LoVo (cell line): ENCODE data around the gene DIAPH1.

Experiments
- DNase-seq: peaks from one replicate; pipeline ENCODE4 v3.0.0-alpha.2; 2016; ENCODE audit warnings: low spot score

Gene DIAPH1

DNA sequence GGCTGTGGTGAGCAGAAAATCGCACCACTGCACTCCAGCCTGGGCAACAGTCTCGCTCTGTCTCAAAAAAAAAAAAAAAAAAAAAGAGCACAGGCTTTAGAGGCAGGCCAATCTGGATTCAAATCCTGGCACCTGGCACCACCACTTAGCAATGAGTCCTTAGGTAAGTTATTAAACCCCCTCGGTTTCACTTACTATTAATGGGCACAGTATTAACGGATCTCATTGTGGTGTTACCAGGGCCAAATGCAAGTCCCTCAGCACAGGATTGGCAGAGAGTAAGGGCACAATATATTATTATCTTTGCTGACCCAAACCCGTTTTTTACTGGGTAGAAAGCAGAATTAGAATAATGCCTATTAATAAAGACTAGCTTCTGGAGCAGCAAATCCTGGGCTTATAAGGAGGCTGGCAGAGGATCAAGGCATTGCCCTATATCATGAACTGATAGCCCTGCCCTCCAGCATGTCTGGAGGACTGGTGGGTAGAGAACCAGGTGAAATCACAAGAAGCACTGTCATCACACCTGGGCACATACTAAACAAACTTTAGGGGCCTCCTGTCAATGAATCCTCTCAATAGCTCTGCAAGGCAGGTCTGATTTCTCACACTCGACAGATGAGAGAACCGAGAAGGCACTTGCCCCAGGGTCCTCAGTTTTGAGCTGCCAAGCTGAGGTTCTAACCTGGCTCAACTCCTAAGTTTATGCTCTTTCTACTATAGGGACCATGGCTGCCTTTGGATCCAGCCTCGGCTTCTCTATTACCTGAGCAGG is 112.2 kb downstream of the DIAPH1 start:
- DNase-seq: no peak

- DNase-seq: no peak
Observed at GRCh38 chr5:141504216-141504615, 114.6 kb downstream of the DIAPH1 start.

DNA sequence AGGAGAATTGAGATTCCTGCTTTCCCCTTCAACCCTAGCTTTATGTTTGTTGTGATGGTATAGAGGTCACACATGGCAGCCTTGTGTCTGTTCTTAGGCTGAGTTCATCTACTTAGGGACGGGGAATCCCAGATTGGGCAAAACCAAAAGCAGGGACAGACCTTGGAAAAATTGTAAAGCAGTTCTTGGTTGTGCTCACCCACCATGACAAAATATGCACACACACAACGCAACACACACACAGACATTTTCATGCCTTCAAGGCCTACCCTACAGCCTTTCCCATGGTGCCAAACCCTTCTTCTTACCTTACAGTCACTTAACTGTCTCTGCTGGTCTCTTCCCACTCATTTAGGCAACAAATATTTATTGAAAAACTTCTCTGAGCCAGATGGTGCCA is 115.1 kb downstream of the DIAPH1 start:
- DNase-seq: no peak

- DNase-seq: no peak
Observed at GRCh38 chr5:141501761-141502160, 117.0 kb downstream of the DIAPH1 start.

- no peak for DNase-seq
Observed at GRCh38 chr5:141496038-141496437, 122.8 kb downstream of the DIAPH1 start.

DNA sequence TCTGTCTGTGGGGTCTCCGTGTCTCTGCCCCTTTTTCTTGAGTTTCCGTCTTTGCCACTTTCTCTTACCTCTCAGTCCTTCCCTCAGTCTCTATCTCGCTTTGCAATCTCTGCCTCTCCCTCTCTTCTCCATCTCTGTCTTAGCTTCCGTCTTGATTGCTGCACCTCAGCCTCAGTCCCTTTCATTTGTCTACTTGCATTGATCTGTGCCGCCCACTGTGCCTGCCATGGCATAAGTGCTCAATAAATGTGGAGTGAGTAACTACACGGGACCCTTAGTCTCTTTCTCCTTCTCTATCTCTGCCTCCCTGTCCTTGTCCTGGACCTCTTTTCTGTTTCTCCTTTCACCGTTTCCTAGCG is 123.4 kb downstream of the DIAPH1 start:
- no peak for DNase-seq

GRCh38 chr5:141494761-141495452 is 123.9 kb downstream of the DIAPH1 start:
- DNase-seq: no peak

- DNase-seq: no peak
Observed at GRCh38 chr5:141493500-141494422, 125.0 kb downstream of the DIAPH1 start.

- no peak for DNase-seq
Observed at GRCh38 chr5:141492168-141492885, 126.5 kb downstream of the DIAPH1 start.

GRCh38 chr5:141491323-141492167 is 127.3 kb downstream of the DIAPH1 start:
- no peak for DNase-seq

DNA sequence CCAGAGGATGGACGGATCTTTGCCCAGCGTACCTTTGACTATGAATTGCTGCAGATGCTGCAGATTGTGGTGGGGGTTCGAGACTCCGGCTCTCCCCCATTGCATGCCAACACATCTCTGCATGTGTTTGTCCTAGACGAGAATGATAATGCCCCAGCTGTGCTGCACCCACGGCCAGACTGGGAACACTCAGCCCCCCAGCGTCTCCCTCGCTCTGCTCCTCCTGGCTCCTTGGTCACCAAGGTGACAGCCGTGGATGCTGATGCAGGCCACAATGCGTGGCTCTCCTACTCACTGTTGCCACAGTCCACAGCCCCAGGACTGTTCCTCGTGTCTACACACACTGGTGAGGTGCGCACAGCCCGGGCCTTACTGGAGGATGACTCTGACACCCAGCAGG is 128.0 kb downstream of the DIAPH1 start:
- no peak for DNase-seq

GRCh38 chr5:141490271-141490670 is 128.5 kb downstream of the DIAPH1 start:
- DNase-seq: no peak

DNA sequence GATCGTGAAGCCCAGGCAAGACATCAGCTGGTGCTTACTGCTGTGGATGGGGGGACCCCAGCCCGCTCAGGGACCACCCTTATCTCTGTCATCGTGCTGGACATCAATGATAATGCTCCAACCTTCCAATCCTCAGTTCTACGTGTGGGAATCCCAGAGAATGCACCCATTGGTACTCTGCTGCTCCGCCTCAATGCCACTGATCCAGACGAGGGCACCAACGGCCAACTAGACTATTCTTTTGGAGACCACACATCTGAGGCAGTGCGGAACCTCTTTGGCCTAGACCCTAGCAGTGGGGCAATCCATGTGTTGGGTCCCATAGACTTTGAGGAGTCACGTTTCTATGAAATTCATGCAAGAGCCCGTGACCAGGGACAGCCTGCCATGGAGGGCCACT is 129.0 kb downstream of the DIAPH1 start:
- DNase-seq: no peak

- DNase-seq: no peak
Observed at GRCh38 chr5:141488591-141489561, 129.9 kb downstream of the DIAPH1 start, which contains the start of gene PCDHGC5. Gene PCDHGC5 (plus strand): TSS chr5:141489081. CDS start chr5:141489241, 160 bp downstream.

DNA sequence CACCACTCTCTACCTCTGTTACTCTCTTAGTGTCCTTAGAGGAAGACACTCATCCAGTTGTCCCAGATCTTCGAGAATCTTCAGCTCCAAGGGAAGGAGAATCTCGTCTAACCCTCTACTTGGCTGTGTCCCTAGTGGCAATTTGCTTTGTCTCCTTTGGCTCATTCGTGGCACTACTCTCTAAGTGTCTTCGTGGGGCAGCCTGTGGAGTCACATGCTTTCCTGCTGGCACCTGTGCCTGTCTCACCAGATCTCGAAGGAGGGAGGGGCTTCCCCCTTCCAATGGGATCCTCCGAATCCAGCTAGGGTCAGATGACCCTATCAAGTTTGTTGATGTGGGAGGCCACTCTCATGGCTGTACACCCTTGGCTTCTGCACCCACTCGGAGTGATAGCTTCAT is 131.7 kb downstream of the DIAPH1 start:
- no peak for DNase-seq

DNA sequence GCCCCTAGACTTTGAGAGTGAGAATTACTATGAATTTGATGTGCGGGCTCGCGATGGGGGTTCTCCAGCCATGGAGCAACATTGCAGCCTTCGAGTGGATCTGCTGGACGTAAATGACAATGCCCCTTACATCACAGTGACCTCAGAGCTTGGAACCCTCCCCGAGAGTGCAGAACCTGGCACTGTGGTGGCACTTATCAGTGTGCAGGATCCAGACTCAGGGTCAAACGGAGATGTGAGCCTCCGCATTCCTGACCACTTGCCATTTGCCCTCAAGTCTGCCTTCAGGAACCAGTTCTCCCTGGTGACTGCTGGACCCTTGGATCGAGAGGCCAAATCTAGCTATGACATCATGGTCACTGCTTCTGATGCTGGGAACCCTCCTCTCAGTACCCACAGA is 132.7 kb downstream of the DIAPH1 start:
- DNase-seq: no peak

- DNase-seq: no peak
Observed at GRCh38 chr5:141485321-141486055, 133.3 kb downstream of the DIAPH1 start.

GRCh38 chr5:141484641-141485311 is 134.0 kb downstream of the DIAPH1 start, which contains the start of gene PCDHGC4:
Gene PCDHGC4 (plus strand): TSS chr5:141485030. CDS start chr5:141485174, 144 bp downstream.
- no peak for DNase-seq
